SK-N-SH (cell line): ENCODE data around the gene NEAT1. TPM values are rescaled to one million over a fixed set of nuclear protein-coding genes. Genes with fewer than 3 reads are reported as not detected.

ENCODE experiments used
- CTCF ChIA-PET: fragments of 300-600, 350-600 bp; formaldehyde crosslinking; extraction: SDS; loops from one replicate; lab custom pipeline; 2021; lab: Yijun Ruan, JAX
- POLR2A ChIA-PET: fragments of 350-600 bp; sonication (Branson Sonifier 250); formaldehyde crosslinking; extraction: SDS; loops from one replicate; lab custom pipeline; 2020; ENCODE audit warnings: antibody characterized with exemption, inconsistent platforms; lab: Yijun Ruan, JAX
- DNase-seq: peaks from one replicate; pipeline ENCODE4 v3.0.0; 2012
- H2AFZ ChIP-seq: fragments of 200-600 bp; sonication (generic); 2 replicates; pipeline ENCODE4 v1.8.1; 2016; ENCODE audit warnings: antibody characterized with exemption, mild to moderate bottlenecking, low read depth
- H3F3A ChIP-seq: fragments of 200-600 bp; sonication (generic); replicated peaks from 2 replicates; pipeline ENCODE3; 2016; ENCODE audit warnings: antibody characterized with exemption, mild to moderate bottlenecking; ENCODE audit not compliant: insufficient read depth
- H3K27ac ChIP-seq, 2 experiments: fragments of 200-500 bp in 1 of 2; fragments of 200-600 bp in 1 of 2; sonication (Bioruptor generic) in 1 of 2; sonication (generic), shearing (Covaris generic) in 1 of 2; 2 replicates each; pipeline versions ENCODE4 v1.5.1 to v1.6.1; 2014 to 2016; ENCODE audit warnings: low read depth in 2 of 2, inconsistent platforms in 1 of 2, low read length in 1 of 2, mild to moderate bottlenecking in 1 of 2, mixed read lengths in 1 of 2
- H3K27me3 ChIP-seq: fragments of 200-600 bp; sonication (generic), shearing (Covaris generic); 2 replicates; pipeline ENCODE4 v1.6.1; 2016; ENCODE audit warnings: mixed run types; ENCODE audit not compliant: insufficient read depth
- H3K36me3 ChIP-seq, 2 experiments: fragments of 200-500 bp in 1 of 2; fragments of 200-600 bp in 1 of 2; sonication (Bioruptor generic) in 1 of 2; sonication (generic) in 1 of 2; replicated peaks in 1 of 2; 2 replicates each; pipeline versions ENCODE3 to v1.5.1; 2014 to 2016; ENCODE audit warnings: low read length in 1 of 2, mild to moderate bottlenecking in 1 of 2; ENCODE audit not compliant: insufficient read depth in 2 of 2, control insufficient read depth in 1 of 2
- H3K4me1 ChIP-seq, 2 experiments: fragments of 200-500 bp in 1 of 2; fragments of 200-600 bp in 1 of 2; sonication (Bioruptor generic) in 1 of 2; sonication (generic), shearing (Covaris generic) in 1 of 2; 2 replicates each; pipeline versions ENCODE4 v1.5.1 to v1.6.1; 2014 to 2016; ENCODE audit warnings: low read depth in 1 of 2, low read length in 1 of 2, mixed run types in 1 of 2; ENCODE audit not compliant: insufficient read depth in 2 of 2, control insufficient read depth in 1 of 2
- H3K4me2 ChIP-seq: fragments of 200-600 bp; sonication (generic), shearing (Covaris generic); 2 replicates; pipeline ENCODE4 v1.6.1; 2017; ENCODE audit warnings: mixed run types
- H3K4me3 ChIP-seq, 2 experiments: fragments of 200-500 bp in 1 of 2; fragments of 200-600 bp in 1 of 2; sonication (Bioruptor generic) in 1 of 2; sonication (generic), shearing (Covaris generic) in 1 of 2; 2 replicates each; pipeline versions ENCODE4 v1.5.1 to v1.8.1; 2014 to 2016; ENCODE audit warnings: low read depth in 2 of 2, inconsistent platforms in 1 of 2, low read length in 1 of 2, mild to moderate bottlenecking in 1 of 2, mixed read lengths in 1 of 2, moderate library complexity in 1 of 2
- H3K79me2 ChIP-seq: fragments of 200-600 bp; sonication (generic); 2 replicates; pipeline ENCODE4 v1.8.1; 2017; ENCODE audit warnings: mild to moderate bottlenecking; ENCODE audit not compliant: insufficient read depth
- H3K9ac ChIP-seq: fragments of 200-600 bp; sonication (generic); 2 replicates; pipeline ENCODE4 v1.6.1; 2017; ENCODE audit warnings: mixed run types
- H3K9me2 ChIP-seq: fragments of 200-600 bp; sonication (generic); 2 replicates; pipeline ENCODE4 v1.6.1; 2017; ENCODE audit warnings: mixed run types
- H3K9me3 ChIP-seq: fragments of 200-600 bp; sonication (generic); 2 replicates; pipeline ENCODE4 v1.6.1; 2017; ENCODE audit warnings: mixed run types, mild to moderate bottlenecking, moderate library complexity
- H4K20me1 ChIP-seq: fragments of 200-600 bp; sonication (generic); 2 replicates; pipeline ENCODE4 v1.6.1; 2017; ENCODE audit warnings: mild to moderate bottlenecking, mixed run types; ENCODE audit not compliant: insufficient read depth
- ELF1 ChIP-seq: IDR thresholded peaks from 2 replicates; pipeline ENCODE4 v1.4.0; 2012
- EP300 ChIP-seq, 2 experiments: IDR thresholded peaks; 2 replicates each; pipeline versions ENCODE4 v1.4.0 to v1.6.1; 2012; ENCODE audit warnings: borderline replicate concordance in 1 of 2, low read depth in 1 of 2, low read length in 1 of 2
- EZH2phosphoT487 ChIP-seq: fragments of 200-600 bp; sonication (generic); IDR thresholded peaks from 2 replicates; pipeline ENCODE4 v1.6.1; 2017; ENCODE audit warnings: low read depth, mixed run types, mild to moderate bottlenecking, antibody characterized with exemption, moderate library complexity, borderline replicate concordance
- FOXM1 ChIP-seq: IDR thresholded peaks from 2 replicates; pipeline ENCODE4 v1.4.0; 2012; ENCODE audit warnings: low read depth, mild to moderate bottlenecking
- IRF3 ChIP-seq: fragments of 150-350 bp; IDR thresholded peaks from 2 replicates; pipeline ENCODE4 v1.6.1; 2016; ENCODE audit warnings: mild to moderate bottlenecking, low read depth, low read length
- JUND ChIP-seq: IDR thresholded peaks from 2 replicates; pipeline ENCODE4 v1.4.0; 2012
- MXI1 ChIP-seq: IDR thresholded peaks from 2 replicates; pipeline ENCODE4 v1.6.1; 2012; ENCODE audit warnings: mild to moderate bottlenecking, low read depth, low read length, improper control_type of control experiment
- NFIC ChIP-seq: IDR thresholded peaks from 2 replicates; pipeline ENCODE4 v1.4.0; 2012; ENCODE audit warnings: borderline replicate concordance
- NRF1 ChIP-seq: IDR thresholded peaks from 2 replicates; pipeline ENCODE4 v1.6.1; 2012; ENCODE audit warnings: low read depth, mild to moderate bottlenecking, low read length
- PBX3 ChIP-seq: IDR thresholded peaks from 2 replicates; pipeline ENCODE4; 2012
- RAD21 ChIP-seq: IDR thresholded peaks from 2 replicates; pipeline ENCODE4 v1.6.1; 2012; ENCODE audit warnings: mild to moderate bottlenecking, low read length
- RCOR1 ChIP-seq: fragments of 150-350 bp; IDR thresholded peaks from 2 replicates; pipeline ENCODE4 v1.6.1; 2017; ENCODE audit warnings: antibody characterized with exemption, low read length
- SMC3 ChIP-seq: IDR thresholded peaks from 2 replicates; pipeline ENCODE4 v1.6.1; 2012; ENCODE audit warnings: low read depth, low read length, improper control_type of control experiment
- TAF1 ChIP-seq: IDR thresholded peaks from 2 replicates; pipeline ENCODE4 v1.6.1; 2012; ENCODE audit warnings: low read depth, mild to moderate bottlenecking, low read length, moderate library complexity, borderline replicate concordance
- TEAD4 ChIP-seq: IDR thresholded peaks from 2 replicates; pipeline ENCODE4 v1.4.0; 2012; ENCODE audit warnings: mild to moderate bottlenecking, borderline replicate concordance; ENCODE audit not compliant: insufficient read depth
- USF1 ChIP-seq: IDR thresholded peaks from 2 replicates; pipeline ENCODE4 v1.4.0; 2012; ENCODE audit warnings: low read depth, borderline replicate concordance
- YY1 ChIP-seq: IDR thresholded peaks from 2 replicates; pipeline ENCODE4 v1.4.0; 2012; ENCODE audit warnings: low read depth, mild to moderate bottlenecking
- whole genome bisulfite sequencing: methylation state at CpG from one replicate; pipeline ENCODE4 v1.1.6; 2017; ENCODE audit warnings: low lambda C conversion rate; 5-methylcytosine and 5-hydroxymethylcytosine counted together
- polyA plus RNA-seq, 3 experiments: library from polyadenylated mRNA; depleted of rRNA; stranded (reverse); fragments of >200 nt; gene quantifications; 2 replicates each; pipeline ENCODE4 v1.2.3, GENCODE V29; 2012
- TF ChIP-seq, protein P1 (sequence below): fragments of 200-600 bp; sonication (generic); IDR thresholded peaks from 2 replicates; pipeline ENCODE4 v1.6.1; 2017; ENCODE audit warnings: antibody characterized with exemption, mild to moderate bottlenecking, moderate library complexity
- TF ChIP-seq, protein P2 (sequence below): IDR thresholded peaks from 2 replicates; pipeline ENCODE4 v1.4.0; 2012; ENCODE audit warnings: low read depth, borderline replicate concordance

NEAT1 gene
- polyA plus RNA-seq, 1 of the 3 experiments (the other 2 are of a cell fraction) = 435 TPM

GRCh38 chr11:65402790-65403189 is 19.8 kb upstream of the NEAT1 start:
- Histone ChIP-seq H3K27ac (no peak overlapping the region), H3K9me3 (no peaks in the 10 kb centered on the region), H3K79me2 (no peaks in the 10 kb centered on the region), H2AFZ (no peak overlapping the region), H3K27me3 (no peaks in the 10 kb centered on the region), H3K4me2 (no peak overlapping the region), H3F3A (peaks cover 3% of the 10 kb centered on the region), H3K4me1 (no peaks in the 10 kb centered on the region), H3K36me3 (peaks cover 14% of the 10 kb centered on the region in 2 experiments), H3K9ac (no peak overlapping the region), H3K9me2 (no peaks in the 10 kb centered on the region), H4K20me1 (no peaks in the 10 kb centered on the region), H3K4me3 (no peak overlapping the region)
- no peak for TF ChIP-seq IRF3
- no peak for TF ChIP-seq TAF1
- TF ChIP-seq FOXM1 = no peak
- no peak for TF ChIP-seq ELF1
- TF ChIP-seq YY1 = no peak
- no peak for TF ChIP-seq PBX3
- no peak for TF ChIP-seq JUND
- no peak for TF ChIP-seq SMC3
- TF ChIP-seq, protein P1, sequence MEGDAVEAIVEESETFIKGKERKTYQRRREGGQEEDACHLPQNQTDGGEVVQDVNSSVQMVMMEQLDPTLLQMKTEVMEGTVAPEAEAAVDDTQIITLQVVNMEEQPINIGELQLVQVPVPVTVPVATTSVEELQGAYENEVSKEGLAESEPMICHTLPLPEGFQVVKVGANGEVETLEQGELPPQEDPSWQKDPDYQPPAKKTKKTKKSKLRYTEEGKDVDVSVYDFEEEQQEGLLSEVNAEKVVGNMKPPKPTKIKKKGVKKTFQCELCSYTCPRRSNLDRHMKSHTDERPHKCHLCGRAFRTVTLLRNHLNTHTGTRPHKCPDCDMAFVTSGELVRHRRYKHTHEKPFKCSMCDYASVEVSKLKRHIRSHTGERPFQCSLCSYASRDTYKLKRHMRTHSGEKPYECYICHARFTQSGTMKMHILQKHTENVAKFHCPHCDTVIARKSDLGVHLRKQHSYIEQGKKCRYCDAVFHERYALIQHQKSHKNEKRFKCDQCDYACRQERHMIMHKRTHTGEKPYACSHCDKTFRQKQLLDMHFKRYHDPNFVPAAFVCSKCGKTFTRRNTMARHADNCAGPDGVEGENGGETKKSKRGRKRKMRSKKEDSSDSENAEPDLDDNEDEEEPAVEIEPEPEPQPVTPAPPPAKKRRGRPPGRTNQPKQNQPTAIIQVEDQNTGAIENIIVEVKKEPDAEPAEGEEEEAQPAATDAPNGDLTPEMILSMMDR = no peak
- no peak for TF ChIP-seq RCOR1
- no peak for TF ChIP-seq USF1
- WGBS = 92% methylated on average over 2 of the region's 2 CpGs
- DNase-seq = no peak
- POLR2A ChIA-PET = no interaction called here
- CTCF ChIA-PET = interaction anchor here (7.0 kb wide), 1 partner anchor 13 kb away, joined by 40 read pairs; no protein-coding TSS in a partner anchor

GRCh38 chr11:65403607-65404121 is 18.9 kb upstream of the NEAT1 start:
- ChIA-PET CTCF (interaction anchor here (2.2 kb wide), 1 partner anchor 65 kb away, joined by 5 read pairs; no protein-coding TSS in a partner anchor), POLR2A (no interaction called here)
- H3K9me2 ChIP-seq = no peaks in the 10 kb centered on the region
- no peaks in the 10 kb centered on the region for H3K9me3 ChIP-seq
- 91% methylated on average over 11 of the region's 12 CpGs for WGBS
- no peaks in the 10 kb centered on the region for H4K20me1 ChIP-seq
- no peak overlapping the region for H3K9ac ChIP-seq
- H3K4me2 ChIP-seq = no peak overlapping the region
- H3K27ac ChIP-seq = no peak overlapping the region
- H3K79me2 ChIP-seq = no peaks in the 10 kb centered on the region
- no peaks in the 10 kb centered on the region for H3K4me1 ChIP-seq
- DNase-seq = no peak
- no peak overlapping the region for H3K4me3 ChIP-seq
- H3K36me3 ChIP-seq = peaks cover 16 to 18% of the 10 kb centered on the region in 2 experiments
- H3F3A ChIP-seq = peaks cover 3% of the 10 kb centered on the region
- no peaks in the 10 kb centered on the region for H3K27me3 ChIP-seq
- no peak overlapping the region for H2AFZ ChIP-seq
- no peak for TF ChIP-seq TAF1
- TF ChIP-seq USF1 = no peak
- TF ChIP-seq JUND = no peak
- no peak for TF ChIP-seq FOXM1
- TF ChIP-seq YY1 = no peak
- no peak for TF ChIP-seq EP300 (IDR thresholded peaks at IDR 0.05; ENCODE audit: borderline replicate concordance in 1 of 2, low read depth in 1 of 2, low read length in 1 of 2)
- TF ChIP-seq TEAD4 = no peak
- TF ChIP-seq EZH2phosphoT487 = no peak
- no peak for TF ChIP-seq ELF1
- TF ChIP-seq RAD21 = no peak
- TF ChIP-seq MXI1 = no peak
- TF ChIP-seq NRF1 = no peak
- TF ChIP-seq NFIC = no peak
- TF ChIP-seq, protein P2, sequence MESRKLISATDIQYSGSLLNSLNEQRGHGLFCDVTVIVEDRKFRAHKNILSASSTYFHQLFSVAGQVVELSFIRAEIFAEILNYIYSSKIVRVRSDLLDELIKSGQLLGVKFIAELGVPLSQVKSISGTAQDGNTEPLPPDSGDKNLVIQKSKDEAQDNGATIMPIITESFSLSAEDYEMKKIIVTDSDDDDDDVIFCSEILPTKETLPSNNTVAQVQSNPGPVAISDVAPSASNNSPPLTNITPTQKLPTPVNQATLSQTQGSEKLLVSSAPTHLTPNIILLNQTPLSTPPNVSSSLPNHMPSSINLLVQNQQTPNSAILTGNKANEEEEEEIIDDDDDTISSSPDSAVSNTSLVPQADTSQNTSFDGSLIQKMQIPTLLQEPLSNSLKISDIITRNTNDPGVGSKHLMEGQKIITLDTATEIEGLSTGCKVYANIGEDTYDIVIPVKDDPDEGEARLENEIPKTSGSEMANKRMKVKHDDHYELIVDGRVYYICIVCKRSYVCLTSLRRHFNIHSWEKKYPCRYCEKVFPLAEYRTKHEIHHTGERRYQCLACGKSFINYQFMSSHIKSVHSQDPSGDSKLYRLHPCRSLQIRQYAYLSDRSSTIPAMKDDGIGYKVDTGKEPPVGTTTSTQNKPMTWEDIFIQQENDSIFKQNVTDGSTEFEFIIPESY = no peak
